ENCODE measurements around the gene TRPC6.

Gene TRPC6

DNA sequence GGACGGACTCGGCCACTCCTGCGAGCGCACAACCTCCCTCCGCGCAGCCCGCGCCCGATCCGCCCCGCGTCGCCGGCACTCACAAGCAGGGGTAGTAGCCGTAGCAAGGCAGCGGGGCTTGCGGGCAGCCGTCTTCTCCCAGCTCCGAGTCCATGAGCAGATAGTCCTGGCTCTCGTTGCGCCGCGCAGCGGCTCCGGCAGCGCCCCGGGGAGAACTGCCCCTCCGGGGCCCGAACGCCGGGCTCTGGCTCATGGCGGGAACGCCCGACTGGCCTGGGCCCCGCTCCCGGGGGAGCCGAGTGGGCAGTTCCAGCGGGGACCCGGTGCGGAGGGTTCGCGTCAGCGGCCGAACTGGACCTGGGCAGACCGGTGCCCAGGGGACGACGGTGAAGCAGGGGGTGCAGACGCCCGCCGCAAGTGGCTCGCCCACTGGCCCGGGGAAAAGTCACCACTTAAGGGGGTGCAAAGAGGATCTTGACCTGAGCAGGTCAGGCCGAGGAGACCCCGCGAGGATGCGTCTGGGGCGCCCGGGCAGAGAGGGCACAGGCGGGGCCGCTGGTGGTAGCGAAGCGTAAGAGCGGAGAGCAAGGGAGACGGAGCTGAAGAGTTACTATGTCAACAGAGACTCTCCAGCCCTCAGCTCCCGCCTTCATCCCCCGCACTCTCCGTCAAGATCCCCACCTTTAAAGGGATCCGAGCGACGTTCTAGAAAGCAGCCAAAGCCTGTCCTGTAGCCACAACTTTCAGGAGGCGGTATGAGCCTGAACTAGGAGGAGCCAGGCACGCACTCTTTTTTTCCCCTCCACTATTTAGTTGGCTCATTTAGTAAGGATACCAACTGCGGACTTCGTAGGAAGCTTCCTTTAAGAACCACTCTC lies at the start of gene TRPC6:
Gene TRPC6 (minus strand): TSS at position 757 of the 878 bp plus-strand sequence. CDS start 504 bp downstream, at position 253.
- Histone ChIP-seq H3K9me2 (replicated peaks; ENCODE audit: control insufficient read depth, low read length) (no peaks in the 10 kb centered on the region), H3K27me3 (ENCODE audit: control insufficient read depth, low read length) (no peaks in the 10 kb centered on the region), H4K20me1 (ENCODE audit: control insufficient read depth, insufficient read depth, low read depth, low read length) (no peaks in the 10 kb centered on the region), H3F3A (ENCODE audit: control insufficient read depth, insufficient read depth) (no peaks in the 10 kb centered on the region), H3K9me3 (ENCODE audit: control insufficient read depth, insufficient read depth, low read length) (peaks cover 17% of the 10 kb centered on the region; the same call in 1 of the 2 replicates), H3K4me1 (ENCODE audit: control insufficient read depth, low read length) (peaks cover 9% of the 10 kb centered on the region), H3K4me2 (ENCODE audit: low read length) (no peak within 1 kb of the TSS), H3K4me3 (ENCODE audit: low read length) (no peak within 1 kb of the TSS), H3K27ac (ENCODE audit: low read depth, low read length) (no peak within 1 kb of the TSS), H3K79me2 (ENCODE audit: control insufficient read depth, low read length) (no peaks in the 10 kb centered on the region), H3K36me3 (ENCODE audit: control insufficient read depth, low read length) (no peaks in the 10 kb centered on the region)
- TF ChIP-seq, protein P1, sequence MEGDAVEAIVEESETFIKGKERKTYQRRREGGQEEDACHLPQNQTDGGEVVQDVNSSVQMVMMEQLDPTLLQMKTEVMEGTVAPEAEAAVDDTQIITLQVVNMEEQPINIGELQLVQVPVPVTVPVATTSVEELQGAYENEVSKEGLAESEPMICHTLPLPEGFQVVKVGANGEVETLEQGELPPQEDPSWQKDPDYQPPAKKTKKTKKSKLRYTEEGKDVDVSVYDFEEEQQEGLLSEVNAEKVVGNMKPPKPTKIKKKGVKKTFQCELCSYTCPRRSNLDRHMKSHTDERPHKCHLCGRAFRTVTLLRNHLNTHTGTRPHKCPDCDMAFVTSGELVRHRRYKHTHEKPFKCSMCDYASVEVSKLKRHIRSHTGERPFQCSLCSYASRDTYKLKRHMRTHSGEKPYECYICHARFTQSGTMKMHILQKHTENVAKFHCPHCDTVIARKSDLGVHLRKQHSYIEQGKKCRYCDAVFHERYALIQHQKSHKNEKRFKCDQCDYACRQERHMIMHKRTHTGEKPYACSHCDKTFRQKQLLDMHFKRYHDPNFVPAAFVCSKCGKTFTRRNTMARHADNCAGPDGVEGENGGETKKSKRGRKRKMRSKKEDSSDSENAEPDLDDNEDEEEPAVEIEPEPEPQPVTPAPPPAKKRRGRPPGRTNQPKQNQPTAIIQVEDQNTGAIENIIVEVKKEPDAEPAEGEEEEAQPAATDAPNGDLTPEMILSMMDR (IDR thresholded peaks at IDR 0.05; ENCODE audit: low read depth, low read length, poor library complexity, severe bottlenecking), result no peak
- TF ChIP-seq EZH2phosphoT487 (IDR thresholded peaks at IDR 0.05; ENCODE audit: borderline replicate concordance, low read length), result no peak

- Histone ChIP-seq H3K4me3 (ENCODE audit: low read length) (no peak overlapping the region), H4K20me1 (ENCODE audit: control insufficient read depth, insufficient read depth, low read depth, low read length) (no peaks in the 10 kb centered on the region), H3K27me3 (ENCODE audit: control insufficient read depth, low read length) (no peaks in the 10 kb centered on the region), H3K36me3 (ENCODE audit: control insufficient read depth, low read length) (no peaks in the 10 kb centered on the region), H3K4me2 (ENCODE audit: low read length) (no peak overlapping the region), H3K27ac (ENCODE audit: low read depth, low read length) (no peak overlapping the region), H3K9me2 (replicated peaks; ENCODE audit: control insufficient read depth, low read length) (no peaks in the 10 kb centered on the region), H3K79me2 (ENCODE audit: control insufficient read depth, low read length) (no peaks in the 10 kb centered on the region), H3F3A (ENCODE audit: control insufficient read depth, insufficient read depth) (no peaks in the 10 kb centered on the region), H3K9me3 (ENCODE audit: control insufficient read depth, insufficient read depth, low read length) (no peaks in the 10 kb centered on the region), H3K4me1 (ENCODE audit: control insufficient read depth, low read length) (peaks cover 3% of the 10 kb centered on the region; the same call in 1 of the 2 replicates)
- TF ChIP-seq, protein P1 (IDR thresholded peaks at IDR 0.05; ENCODE audit: low read depth, low read length, poor library complexity, severe bottlenecking), result peak; percentile 50
- no peak for TF ChIP-seq EZH2phosphoT487 (IDR thresholded peaks at IDR 0.05; ENCODE audit: borderline replicate concordance, low read length)
Measured at GRCh38 chr11:101620026-101620425, 36.2 kb upstream of the TRPC6 start.

DNA sequence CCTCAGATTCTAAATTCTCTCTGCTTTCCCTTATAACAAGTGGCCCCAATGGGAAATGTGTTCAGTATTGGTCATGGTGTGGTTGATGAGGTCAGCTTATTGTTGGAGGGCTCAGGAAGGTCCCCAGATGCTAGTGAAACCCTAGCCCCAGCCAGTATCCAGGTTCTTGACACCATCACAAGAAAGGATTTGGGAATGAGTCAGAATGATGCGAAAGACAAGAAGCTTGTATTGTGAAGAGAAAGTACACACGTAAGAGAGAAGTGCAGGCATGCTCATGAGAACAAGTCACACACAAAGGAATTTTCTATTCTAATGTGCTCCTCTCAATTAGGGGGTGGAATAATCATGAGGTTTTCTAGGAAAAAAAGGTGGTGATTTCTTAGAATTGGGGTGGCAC lies 34.9 kb upstream of the TRPC6 start:
- H3K9me3 ChIP-seq (ENCODE audit: control insufficient read depth, insufficient read depth, low read length), result no peaks in the 10 kb centered on the region
- no peaks in the 10 kb centered on the region for H4K20me1 ChIP-seq (ENCODE audit: control insufficient read depth, insufficient read depth, low read depth, low read length)
- no peak overlapping the region for H3K27ac ChIP-seq (ENCODE audit: low read depth, low read length)
- H3K4me1 ChIP-seq (ENCODE audit: control insufficient read depth, low read length), result peaks cover 3% of the 10 kb centered on the region; the same call in 1 of the 2 replicates
- no peak overlapping the region for H3K4me2 ChIP-seq (ENCODE audit: low read length)
- no peaks in the 10 kb centered on the region for H3F3A ChIP-seq (ENCODE audit: control insufficient read depth, insufficient read depth)
- no peaks in the 10 kb centered on the region for H3K36me3 ChIP-seq (ENCODE audit: control insufficient read depth, low read length)
- TF ChIP-seq, protein P1 (IDR thresholded peaks at IDR 0.05; ENCODE audit: low read depth, low read length, poor library complexity, severe bottlenecking), result no peak
- TF ChIP-seq EZH2phosphoT487 (IDR thresholded peaks at IDR 0.05; ENCODE audit: borderline replicate concordance, low read length), result no peak
- H3K9me2 ChIP-seq (replicated peaks; ENCODE audit: control insufficient read depth, low read length), result no peaks in the 10 kb centered on the region
- no peaks in the 10 kb centered on the region for H3K79me2 ChIP-seq (ENCODE audit: control insufficient read depth, low read length)
- no peak overlapping the region for H3K4me3 ChIP-seq (ENCODE audit: low read length)
- H3K27me3 ChIP-seq (ENCODE audit: control insufficient read depth, low read length), result no peaks in the 10 kb centered on the region
